ENCODE results near the gene CCDC170.

Gene CCDC170

GRCh38 chr6:151493161-151493803 lies 535 bp upstream of the CCDC170 start:
- peak overlapping the region; percentile 57 for H3K4me3 ChIP-seq (ENCODE audit: control insufficient read depth, low read depth, low read length)
- DNase-seq (ENCODE audit: low read depth), result no peak
- no peak for TF ChIP-seq CTCF (conservative IDR thresholded peaks at IDR 0.05; ENCODE audit: control insufficient read depth, insufficient read depth, low read depth, low read length)

- H3K4me3 ChIP-seq (ENCODE audit: control insufficient read depth, low read depth, low read length), result peak overlapping the region; percentile 57
- TF ChIP-seq CTCF (conservative IDR thresholded peaks at IDR 0.05; ENCODE audit: control insufficient read depth, insufficient read depth, low read depth, low read length), result no peak
- DNase-seq (ENCODE audit: low read depth), result peak; percentile 31
Measured at GRCh38 chr6:151494235-151494935, 568 bp downstream of the CCDC170 start.

- H3K4me3 ChIP-seq (ENCODE audit: control insufficient read depth, low read depth, low read length), result peak overlapping the region; percentile 57
- no peak for DNase-seq (ENCODE audit: low read depth)
- no peak for TF ChIP-seq CTCF (conservative IDR thresholded peaks at IDR 0.05; ENCODE audit: control insufficient read depth, insufficient read depth, low read depth, low read length)
Measured at GRCh38 chr6:151494936-151495320, 1.1 kb downstream of the CCDC170 start.

GRCh38 chr6:151495380-151495779 lies 1.6 kb downstream of the CCDC170 start:
- no peak for TF ChIP-seq CTCF (conservative IDR thresholded peaks at IDR 0.05; ENCODE audit: control insufficient read depth, insufficient read depth, low read depth, low read length)
- H3K4me3 ChIP-seq (ENCODE audit: control insufficient read depth, low read depth, low read length), result no peak overlapping the region
- DNase-seq (ENCODE audit: low read depth), result no peak

- H3K4me3 ChIP-seq (ENCODE audit: control insufficient read depth, low read depth, low read length), result no peak overlapping the region
- DNase-seq (ENCODE audit: low read depth), result no peak
- TF ChIP-seq CTCF (conservative IDR thresholded peaks at IDR 0.05; ENCODE audit: control insufficient read depth, insufficient read depth, low read depth, low read length), result no peak
Measured at GRCh38 chr6:151497905-151498304, 4.1 kb downstream of the CCDC170 start.

GRCh38 chr6:151498327-151498726 lies 4.5 kb downstream of the CCDC170 start:
- DNase-seq (ENCODE audit: low read depth), result peak; percentile 30
- no peak for TF ChIP-seq CTCF (conservative IDR thresholded peaks at IDR 0.05; ENCODE audit: control insufficient read depth, insufficient read depth, low read depth, low read length)
- no peak overlapping the region for H3K4me3 ChIP-seq (ENCODE audit: control insufficient read depth, low read depth, low read length)

Data from fibroblast of mammary gland (primary cell).